ENCODE data around the gene RNF43. TPM values are rescaled to one million over a fixed set of nuclear protein-coding genes. Genes with fewer than 3 reads are reported as not detected.

The RNF43 gene
- total and polyA plus RNA-seq, 2 of the 13 experiments (the other 11 are each of a cell fraction or from before 2014, with no cell fraction given) = 31.0 to 53.4 TPM

DNA sequence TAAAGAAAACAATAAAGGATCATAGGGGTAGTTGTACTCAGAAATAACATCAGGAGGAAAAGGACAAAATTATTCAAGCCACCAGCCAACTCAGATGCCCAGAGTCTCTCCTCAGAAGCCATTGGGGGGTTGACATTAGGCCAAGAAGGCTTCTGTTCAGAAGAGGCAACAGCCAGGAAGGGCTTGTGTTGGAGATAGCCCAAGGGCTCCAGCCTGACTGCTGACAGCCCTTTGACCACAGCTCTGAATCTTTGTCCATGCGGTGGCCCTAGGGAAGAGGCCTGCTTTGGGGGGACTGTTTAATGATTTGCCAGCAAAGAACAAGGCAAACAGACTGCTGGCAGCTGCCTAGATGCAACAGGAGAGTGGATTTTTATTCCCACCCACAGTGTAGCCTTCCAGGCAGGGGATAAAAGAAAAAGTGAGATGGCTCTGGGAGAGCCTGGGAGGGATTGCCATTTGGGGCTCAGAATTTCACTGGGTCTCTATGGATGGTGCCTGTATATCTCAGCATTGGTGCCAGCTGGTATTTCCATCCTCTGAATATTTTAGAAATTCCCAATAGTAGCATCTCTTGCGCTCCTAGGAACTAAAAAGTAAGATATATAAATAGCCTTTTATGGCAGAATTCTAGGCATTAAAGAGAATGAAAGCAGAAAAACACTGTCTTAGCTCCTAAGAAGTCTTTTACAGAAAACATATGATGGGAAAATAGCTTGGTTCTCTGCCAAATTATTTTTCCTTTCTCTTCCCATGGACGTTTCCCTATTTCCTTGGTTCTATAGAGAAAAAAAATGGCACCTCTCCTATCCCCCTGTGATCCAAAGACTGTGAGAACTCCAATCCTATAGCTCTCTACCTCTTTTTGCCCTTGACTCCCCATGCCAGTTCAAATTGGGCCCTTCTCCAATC, 36.0 kb downstream of the RNF43 start (continued):
- TF ChIP-seq, protein P1, sequence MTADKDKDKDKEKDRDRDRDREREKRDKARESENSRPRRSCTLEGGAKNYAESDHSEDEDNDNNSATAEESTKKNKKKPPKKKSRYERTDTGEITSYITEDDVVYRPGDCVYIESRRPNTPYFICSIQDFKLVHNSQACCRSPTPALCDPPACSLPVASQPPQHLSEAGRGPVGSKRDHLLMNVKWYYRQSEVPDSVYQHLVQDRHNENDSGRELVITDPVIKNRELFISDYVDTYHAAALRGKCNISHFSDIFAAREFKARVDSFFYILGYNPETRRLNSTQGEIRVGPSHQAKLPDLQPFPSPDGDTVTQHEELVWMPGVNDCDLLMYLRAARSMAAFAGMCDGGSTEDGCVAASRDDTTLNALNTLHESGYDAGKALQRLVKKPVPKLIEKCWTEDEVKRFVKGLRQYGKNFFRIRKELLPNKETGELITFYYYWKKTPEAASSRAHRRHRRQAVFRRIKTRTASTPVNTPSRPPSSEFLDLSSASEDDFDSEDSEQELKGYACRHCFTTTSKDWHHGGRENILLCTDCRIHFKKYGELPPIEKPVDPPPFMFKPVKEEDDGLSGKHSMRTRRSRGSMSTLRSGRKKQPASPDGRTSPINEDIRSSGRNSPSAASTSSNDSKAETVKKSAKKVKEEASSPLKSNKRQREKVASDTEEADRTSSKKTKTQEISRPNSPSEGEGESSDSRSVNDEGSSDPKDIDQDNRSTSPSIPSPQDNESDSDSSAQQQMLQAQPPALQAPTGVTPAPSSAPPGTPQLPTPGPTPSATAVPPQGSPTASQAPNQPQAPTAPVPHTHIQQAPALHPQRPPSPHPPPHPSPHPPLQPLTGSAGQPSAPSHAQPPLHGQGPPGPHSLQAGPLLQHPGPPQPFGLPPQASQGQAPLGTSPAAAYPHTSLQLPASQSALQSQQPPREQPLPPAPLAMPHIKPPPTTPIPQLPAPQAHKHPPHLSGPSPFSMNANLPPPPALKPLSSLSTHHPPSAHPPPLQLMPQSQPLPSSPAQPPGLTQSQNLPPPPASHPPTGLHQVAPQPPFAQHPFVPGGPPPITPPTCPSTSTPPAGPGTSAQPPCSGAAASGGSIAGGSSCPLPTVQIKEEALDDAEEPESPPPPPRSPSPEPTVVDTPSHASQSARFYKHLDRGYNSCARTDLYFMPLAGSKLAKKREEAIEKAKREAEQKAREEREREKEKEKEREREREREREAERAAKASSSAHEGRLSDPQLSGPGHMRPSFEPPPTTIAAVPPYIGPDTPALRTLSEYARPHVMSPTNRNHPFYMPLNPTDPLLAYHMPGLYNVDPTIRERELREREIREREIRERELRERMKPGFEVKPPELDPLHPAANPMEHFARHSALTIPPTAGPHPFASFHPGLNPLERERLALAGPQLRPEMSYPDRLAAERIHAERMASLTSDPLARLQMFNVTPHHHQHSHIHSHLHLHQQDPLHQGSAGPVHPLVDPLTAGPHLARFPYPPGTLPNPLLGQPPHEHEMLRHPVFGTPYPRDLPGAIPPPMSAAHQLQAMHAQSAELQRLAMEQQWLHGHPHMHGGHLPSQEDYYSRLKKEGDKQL (CRISPR knock-in tag; IDR thresholded peaks at IDR 0.05; ENCODE audit: low read depth) = 0 out of 2 replicates have a peak, but pooled peaks have one; percentile 19
- TF ChIP-seq ZFP62 (CRISPR knock-in tag; IDR thresholded peaks at IDR 0.05) (no peak), ZNF652 (CRISPR knock-in tag; IDR thresholded peaks at IDR 0.05; ENCODE audit: borderline replicate concordance, low read depth) (peak; percentile 32; the same call in 1 of the 2 replicates), MTA3 (CRISPR knock-in tag; IDR thresholded peaks at IDR 0.05) (no peak), CHD2 (IDR thresholded peaks at IDR 0.05; ENCODE audit: low read depth, low read length) (no peak), GLI4 (CRISPR knock-in tag; IDR thresholded peaks at IDR 0.05; ENCODE audit: borderline replicate concordance) (no peak), ZNF577 (CRISPR knock-in tag; IDR thresholded peaks at IDR 0.05; ENCODE audit: borderline replicate concordance, low read depth) (no peak), ADNP (CRISPR knock-in tag; IDR thresholded peaks at IDR 0.05) (no peak), ZNF749 (CRISPR knock-in tag; IDR thresholded peaks at IDR 0.05; ENCODE audit: borderline replicate concordance) (peak; percentile 66; the same call in 1 of the 2 replicates), ZNF292 (CRISPR knock-in tag; IDR thresholded peaks at IDR 0.05; ENCODE audit: borderline replicate concordance, low read depth) (peak; percentile 99), ZNF816 (CRISPR knock-in tag; IDR thresholded peaks at IDR 0.05; ENCODE audit: borderline replicate concordance) (peak; percentile 97), FOXP1 (IDR thresholded peaks at IDR 0.05) (no peak), FOXP1 (CRISPR knock-in tag; IDR thresholded peaks at IDR 0.05) (peak; percentile 79), CBX1 (IDR thresholded peaks at IDR 0.05; ENCODE audit: low read depth) (peak; percentile 87), NR3C1 (CRISPR knock-in tag; IDR thresholded peaks at IDR 0.05) (no peak), CENPX (CRISPR knock-in tag; IDR thresholded peaks at IDR 0.05) (no peak), KLF11 (CRISPR knock-in tag; IDR thresholded peaks at IDR 0.05) (peak; percentile 62), KDM6A (CRISPR knock-in tag; IDR thresholded peaks at IDR 0.05; ENCODE audit: low read depth) (peak; percentile 97), MIER3 (CRISPR knock-in tag; IDR thresholded peaks at IDR 0.05; ENCODE audit: borderline replicate concordance) (peak; percentile 89; the same call in 1 of the 2 replicates)
- TF ChIP-seq, protein P2, sequence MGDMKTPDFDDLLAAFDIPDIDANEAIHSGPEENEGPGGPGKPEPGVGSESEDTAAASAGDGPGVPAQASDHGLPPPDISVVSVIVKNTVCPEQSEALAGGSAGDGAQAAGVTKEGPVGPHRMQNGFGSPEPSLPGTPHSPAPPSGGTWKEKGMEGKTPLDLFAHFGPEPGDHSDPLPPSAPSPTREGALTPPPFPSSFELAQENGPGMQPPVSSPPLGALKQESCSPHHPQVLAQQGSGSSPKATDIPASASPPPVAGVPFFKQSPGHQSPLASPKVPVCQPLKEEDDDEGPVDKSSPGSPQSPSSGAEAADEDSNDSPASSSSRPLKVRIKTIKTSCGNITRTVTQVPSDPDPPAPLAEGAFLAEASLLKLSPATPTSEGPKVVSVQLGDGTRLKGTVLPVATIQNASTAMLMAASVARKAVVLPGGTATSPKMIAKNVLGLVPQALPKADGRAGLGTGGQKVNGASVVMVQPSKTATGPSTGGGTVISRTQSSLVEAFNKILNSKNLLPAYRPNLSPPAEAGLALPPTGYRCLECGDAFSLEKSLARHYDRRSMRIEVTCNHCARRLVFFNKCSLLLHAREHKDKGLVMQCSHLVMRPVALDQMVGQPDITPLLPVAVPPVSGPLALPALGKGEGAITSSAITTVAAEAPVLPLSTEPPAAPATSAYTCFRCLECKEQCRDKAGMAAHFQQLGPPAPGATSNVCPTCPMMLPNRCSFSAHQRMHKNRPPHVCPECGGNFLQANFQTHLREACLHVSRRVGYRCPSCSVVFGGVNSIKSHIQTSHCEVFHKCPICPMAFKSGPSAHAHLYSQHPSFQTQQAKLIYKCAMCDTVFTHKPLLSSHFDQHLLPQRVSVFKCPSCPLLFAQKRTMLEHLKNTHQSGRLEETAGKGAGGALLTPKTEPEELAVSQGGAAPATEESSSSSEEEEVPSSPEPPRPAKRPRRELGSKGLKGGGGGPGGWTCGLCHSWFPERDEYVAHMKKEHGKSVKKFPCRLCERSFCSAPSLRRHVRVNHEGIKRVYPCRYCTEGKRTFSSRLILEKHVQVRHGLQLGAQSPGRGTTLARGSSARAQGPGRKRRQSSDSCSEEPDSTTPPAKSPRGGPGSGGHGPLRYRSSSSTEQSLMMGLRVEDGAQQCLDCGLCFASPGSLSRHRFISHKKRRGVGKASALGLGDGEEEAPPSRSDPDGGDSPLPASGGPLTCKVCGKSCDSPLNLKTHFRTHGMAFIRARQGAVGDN (CRISPR knock-in tag; IDR thresholded peaks at IDR 0.05) = peak; percentile 86
- TF ChIP-seq, protein P3, sequence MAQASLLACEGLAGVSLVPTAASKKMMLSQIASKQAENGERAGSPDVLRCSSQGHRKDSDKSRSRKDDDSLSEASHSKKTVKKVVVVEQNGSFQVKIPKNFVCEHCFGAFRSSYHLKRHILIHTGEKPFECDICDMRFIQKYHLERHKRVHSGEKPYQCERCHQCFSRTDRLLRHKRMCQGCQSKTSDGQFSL (CRISPR knock-in tag; IDR thresholded peaks at IDR 0.05) = peak; percentile 75; the same call in 1 of the 2 replicates
